NCI-H748 (cell line): ENCODE results near the gene SEL1L3.
"Not testable (repeated sequence)": the region's sequence is repeated elsewhere in the genome, so short reads cannot be mapped to it uniquely, and the experiment has no call there.

ENCODE experiments used
- DNase-seq: peaks from one replicate; lab custom pipeline; 2025; ENCODE audit not compliant: unreplicated experiment; lab: John Stamatoyannopoulos, UW

SEL1L3 gene

GRCh38 chr4:25862411-25863346, at the start of gene SEL1L3:
TSS of gene SEL1L3 (minus strand) at chr4:25862988. CDS start at chr4:25862836, 152 bp downstream.
- DNase-seq: peak; percentile 71

- no peak for DNase-seq
Observed at GRCh38 chr4:25911356-25911755, 48.6 kb upstream of the SEL1L3 start.

- no peak for DNase-seq
Observed at GRCh38 chr4:25908491-25908901, 45.7 kb upstream of the SEL1L3 start.

GRCh38 chr4:25906113-25906512, 43.3 kb upstream of the SEL1L3 start:
- DNase-seq: not testable (repeated sequence)

- peak; percentile 3 for DNase-seq
Observed at GRCh38 chr4:25905371-25905770, 42.6 kb upstream of the SEL1L3 start.

GRCh38 chr4:25904748-25905082, 41.9 kb upstream of the SEL1L3 start:
- DNase-seq: no peak

GRCh38 chr4:25903900-25904747, 41.3 kb upstream of the SEL1L3 start:
- no peak for DNase-seq

GRCh38 chr4:25901030-25901430, 38.2 kb upstream of the SEL1L3 start:
- peak; percentile 11 for DNase-seq

GRCh38 chr4:25900310-25900709, 37.5 kb upstream of the SEL1L3 start:
- no peak for DNase-seq

GRCh38 chr4:25896776-25897539, 34.2 kb upstream of the SEL1L3 start:
- no peak for DNase-seq

- no peak for DNase-seq
Observed at GRCh38 chr4:25892796-25893195, 30.0 kb upstream of the SEL1L3 start.

- DNase-seq: no peak
Observed at GRCh38 chr4:25890571-25891485, 28.0 kb upstream of the SEL1L3 start.

GRCh38 chr4:25889589-25890503, 27.1 kb upstream of the SEL1L3 start:
- DNase-seq: no peak

GRCh38 chr4:25888781-25889180, 26.0 kb upstream of the SEL1L3 start:
- DNase-seq: no peak

GRCh38 chr4:25884031-25884782, 21.4 kb upstream of the SEL1L3 start:
- no peak for DNase-seq

- DNase-seq: no peak
Observed at GRCh38 chr4:25883565-25883964, 20.8 kb upstream of the SEL1L3 start.

- DNase-seq: no peak
Observed at GRCh38 chr4:25882226-25882625, 19.4 kb upstream of the SEL1L3 start.

- no peak for DNase-seq
Observed at GRCh38 chr4:25881193-25881592, 18.4 kb upstream of the SEL1L3 start.
